Activated gamma-delta T cell treated with anti-CD3 and anti-CD28 coated beads, Interleukin-2, amount 50 U/mL, for 16 hours (primary cell): ENCODE measurements around the gene LGI4.
A peak's percentile ranks its signal among the peaks of the same experiment; 100 is the strongest.
"Not testable (repeated sequence)": the region's sequence is repeated elsewhere in the genome, so short reads cannot be mapped to it uniquely, and the experiment has no call there.

Source experiments
- DNase-seq: peaks from one replicate; pipeline ENCODE4 v3.0.0-alpha.2; 2020; ENCODE audit warnings: low read depth

The LGI4 gene

DNA sequence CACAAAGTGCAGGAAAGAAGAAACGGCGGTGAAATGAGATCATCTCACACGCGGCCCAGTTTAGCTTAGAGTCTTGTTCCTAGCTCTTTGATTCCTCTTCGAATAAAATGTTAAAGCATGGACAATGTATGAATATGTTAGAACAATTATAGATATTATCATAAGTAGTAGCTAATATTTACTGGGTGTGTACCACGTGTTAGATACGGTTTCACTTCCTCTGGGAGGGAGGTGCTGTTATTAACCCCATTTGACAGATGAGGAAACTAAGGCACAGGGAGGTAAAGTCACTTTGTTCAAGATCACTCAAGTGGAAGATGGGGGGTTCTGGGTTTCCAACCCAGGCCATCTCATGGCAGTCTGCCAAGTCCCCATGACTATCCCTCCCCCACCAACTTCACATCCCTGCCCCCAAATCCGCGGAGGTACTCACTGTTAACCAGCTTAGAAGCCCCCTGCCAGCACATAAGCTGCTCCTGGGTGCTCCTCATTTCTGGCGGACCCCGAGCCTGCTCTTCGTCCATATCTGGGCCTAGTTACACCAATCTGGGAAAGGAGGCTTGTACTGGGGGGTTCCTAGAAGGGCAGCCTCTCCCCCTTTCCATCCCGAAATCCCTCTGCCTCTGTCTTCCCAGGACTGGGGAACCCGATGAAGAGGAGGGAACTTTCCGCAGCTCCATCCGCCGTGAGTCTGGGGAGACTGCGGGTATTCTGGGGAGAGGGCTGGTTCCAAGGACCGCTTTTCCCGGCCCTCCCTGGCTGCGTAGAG is 7.2 kb upstream of the LGI4 start:
- no peak for DNase-seq

DNA sequence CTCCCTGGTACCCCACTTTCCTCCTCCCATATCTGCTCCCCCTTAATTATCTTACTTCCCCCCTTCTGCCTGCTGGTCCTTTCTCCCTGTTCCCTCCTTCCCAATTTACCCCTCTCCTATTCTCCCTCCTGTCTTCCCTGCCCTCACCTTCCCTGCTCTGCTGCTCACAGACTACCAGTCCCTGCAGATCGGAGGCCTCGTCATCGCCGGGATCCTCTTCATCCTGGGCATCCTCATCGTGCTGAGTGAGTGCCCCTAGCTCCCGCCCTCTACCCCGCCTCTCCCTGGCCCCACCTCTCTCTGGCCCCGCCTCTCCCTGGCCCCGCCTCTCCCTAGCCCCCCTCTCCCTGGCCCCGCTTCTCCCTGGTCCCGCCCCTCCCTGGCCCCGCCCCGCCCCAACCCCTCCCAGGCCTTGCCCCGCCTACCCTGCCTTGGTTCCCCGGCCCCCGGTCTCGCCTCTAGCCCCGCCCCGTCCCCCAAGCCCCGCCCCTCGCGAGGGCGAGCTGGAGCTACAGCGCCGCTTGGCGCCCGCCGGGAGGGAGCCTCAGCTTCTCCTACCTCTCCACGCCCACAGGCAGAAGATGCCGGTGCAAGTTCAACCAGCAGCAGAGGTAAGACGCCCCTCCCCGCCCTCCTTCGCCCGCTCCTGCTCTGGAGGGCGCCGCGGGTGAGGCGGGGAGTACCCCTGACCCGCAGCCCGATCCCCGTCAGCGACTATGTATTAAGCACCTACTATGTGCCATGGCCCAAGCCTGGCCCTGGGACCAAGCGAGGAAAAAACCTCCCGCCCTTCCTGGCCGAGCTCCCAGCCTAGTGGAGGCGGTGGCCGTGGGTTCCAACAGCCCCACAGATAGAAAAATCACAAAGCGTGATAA is 6.3 kb upstream of the LGI4 start:
- DNase-seq: peak; percentile 93

DNA sequence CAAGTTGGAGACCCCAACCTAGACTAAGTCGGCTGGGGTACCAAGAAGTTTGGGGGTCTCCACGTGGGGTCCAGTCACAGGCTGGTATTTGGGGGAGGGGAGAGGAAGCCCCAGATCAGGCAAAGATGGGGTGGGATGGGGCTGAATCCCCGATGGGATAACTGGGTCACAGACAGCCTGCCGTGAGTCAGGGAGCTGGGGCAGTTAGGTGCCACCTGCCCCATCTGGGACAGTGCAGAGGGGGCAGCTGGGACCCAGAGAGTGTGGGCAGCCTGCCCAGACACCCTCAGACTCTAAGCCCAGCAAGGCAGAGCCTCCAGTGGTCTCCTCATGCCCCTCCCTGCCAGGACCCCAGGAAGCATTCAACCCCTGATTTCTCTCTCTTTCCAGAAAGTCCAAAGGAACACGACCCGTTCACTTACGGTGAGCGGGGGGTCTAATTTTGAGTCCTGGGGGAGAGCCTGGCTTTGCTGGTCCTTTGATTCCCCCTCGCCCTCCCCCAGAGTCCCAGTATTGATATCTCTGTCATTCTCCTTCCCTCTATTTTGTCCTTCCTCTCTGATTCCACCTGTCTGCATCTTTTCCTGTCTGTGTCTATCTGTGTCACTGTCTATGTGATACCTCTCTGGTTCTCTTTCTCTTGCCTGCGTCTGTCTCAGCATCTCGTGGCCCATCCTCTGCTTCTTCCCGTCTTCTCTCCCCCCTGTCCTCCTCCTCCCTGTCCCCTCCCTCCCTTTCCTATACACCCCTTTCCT is 5.5 kb upstream of the LGI4 start:
- no peak for DNase-seq

DNA sequence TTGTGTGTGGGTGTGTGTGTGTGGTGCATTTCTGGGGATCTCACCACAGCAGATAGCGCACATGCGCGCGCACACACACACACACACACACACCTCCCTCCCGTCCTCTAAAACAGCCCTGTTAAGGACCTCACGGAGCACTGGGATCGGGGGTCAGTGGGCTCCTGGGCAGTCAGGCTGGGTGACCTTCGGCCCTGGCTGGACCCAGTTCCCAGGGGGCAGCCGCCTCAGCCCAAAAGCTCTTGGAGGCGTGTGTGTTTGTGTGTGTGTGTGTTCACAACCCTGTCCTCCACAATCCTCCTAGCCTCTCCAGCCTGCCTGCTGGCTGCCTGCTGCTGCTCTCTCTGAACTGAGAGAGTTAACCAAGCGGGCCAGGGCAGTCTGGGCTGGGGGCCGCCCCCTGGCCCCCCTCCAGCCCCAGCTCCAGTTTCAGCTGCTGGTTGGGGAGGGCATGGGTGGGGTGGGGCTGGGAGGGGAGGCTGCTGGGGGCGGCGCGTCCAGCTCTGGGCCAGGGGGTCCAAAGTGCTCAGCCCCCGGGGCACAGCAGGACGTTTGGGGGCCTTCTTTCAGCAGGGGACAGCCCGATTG is 3.5 kb upstream of the LGI4 start, which contains the start of gene FXYD1:
Gene FXYD1, plus strand, starts transcription at position 520 of the 588 bp plus-strand sequence. CDS start 1,256 bp downstream, outside the sequence.
- no peak for DNase-seq

DNA sequence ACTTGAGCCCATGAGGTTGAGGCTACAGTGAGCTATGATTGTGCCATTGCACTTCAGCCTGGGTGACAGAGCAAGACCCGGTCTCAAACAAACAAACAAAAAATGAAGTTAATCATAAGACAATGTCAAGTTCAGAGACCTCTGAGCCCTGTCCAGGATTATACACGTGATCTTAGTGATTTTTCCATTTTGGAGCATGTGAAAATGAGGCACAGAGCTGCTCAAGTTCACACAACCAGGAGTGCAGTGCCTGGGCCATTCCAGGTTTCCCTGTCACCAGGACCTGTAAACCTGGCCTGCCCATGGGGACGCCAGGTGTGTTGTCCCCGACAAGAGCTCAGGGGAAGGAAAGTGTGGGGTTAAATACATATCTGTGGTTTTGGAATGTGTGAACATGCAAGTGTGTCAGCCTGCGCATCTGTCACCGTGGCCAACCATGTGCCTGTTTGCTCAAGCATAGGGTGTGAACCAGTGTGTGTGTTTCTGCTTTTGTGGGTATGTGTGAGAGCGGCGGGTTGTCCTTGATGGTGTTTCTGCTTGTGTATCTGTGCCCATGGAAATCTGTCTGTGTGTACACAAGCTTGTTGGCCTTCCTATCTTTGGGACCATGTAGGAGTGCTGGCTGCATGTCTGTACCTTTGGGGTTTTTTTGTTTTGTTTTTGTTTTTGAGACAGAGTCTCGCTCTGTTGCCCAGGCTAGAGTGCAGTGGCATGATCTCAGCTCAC is 2.3 kb upstream of the LGI4 start:
- no peak for DNase-seq

DNA sequence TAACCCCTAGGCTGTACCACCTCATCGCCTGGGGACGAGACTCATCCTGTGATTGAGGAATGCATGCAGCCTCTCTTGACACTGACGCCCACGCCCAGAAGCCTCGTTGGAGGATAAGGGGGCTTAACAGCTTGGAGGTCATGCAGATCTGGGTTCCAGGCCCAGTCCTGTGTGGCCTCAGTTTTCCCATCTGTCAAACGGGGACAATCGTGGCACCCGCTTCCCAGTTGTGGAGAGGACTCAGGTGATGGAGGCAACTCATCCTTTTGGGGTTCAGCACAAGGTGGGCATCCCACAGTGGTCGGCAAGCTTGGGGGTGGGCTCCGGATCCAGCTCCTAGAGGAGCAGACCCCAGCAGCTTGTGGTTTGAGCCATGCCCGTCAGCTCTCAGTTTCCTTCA is 1.4 kb upstream of the LGI4 start:
- no peak for DNase-seq

DNA sequence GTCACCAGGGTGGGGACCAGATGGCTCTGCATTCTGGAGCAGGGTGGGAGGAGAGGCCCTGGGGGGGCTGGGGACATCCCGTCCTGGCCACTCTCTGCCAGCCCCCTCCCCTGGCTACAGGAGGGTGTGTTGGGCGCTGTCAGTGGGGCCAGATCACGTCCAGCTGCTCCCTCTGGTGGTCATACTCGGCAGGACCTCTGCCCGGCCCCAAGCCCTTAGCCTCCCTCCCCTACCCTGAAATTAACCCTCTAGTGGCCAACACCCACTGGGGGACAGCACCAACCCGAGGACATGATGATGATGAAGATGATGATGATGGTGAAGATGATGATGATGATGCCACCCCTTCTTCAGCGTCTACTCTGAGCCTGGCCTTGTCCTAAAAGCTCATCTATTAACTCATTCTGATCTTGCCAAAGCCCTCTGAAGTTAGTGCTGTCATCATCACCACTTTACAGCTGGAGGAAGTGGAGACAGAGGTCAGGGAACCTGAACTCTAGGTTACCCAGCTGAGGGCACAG is 590 bp upstream of the LGI4 start:
- DNase-seq: peak; percentile 46

DNA sequence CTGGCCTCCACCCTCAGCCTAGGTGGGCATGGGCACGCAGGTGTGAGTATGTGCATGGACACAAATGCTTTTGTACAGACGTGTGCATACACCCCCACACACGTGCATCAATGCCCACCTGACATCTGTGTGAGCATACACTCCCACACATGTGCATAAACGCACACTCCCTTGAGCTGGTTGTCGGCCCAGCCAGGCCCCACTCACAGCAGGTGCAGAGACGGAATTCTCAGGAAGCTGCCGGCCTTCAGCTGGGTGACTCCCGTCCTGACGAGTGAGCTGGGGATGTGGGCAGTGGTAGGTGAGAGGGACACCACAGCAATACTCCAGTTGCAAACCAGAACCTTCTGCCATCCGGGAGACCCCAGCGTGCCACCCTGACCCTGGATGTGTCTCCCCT is 1.0 kb downstream of the LGI4 start:
- DNase-seq: no peak

DNA sequence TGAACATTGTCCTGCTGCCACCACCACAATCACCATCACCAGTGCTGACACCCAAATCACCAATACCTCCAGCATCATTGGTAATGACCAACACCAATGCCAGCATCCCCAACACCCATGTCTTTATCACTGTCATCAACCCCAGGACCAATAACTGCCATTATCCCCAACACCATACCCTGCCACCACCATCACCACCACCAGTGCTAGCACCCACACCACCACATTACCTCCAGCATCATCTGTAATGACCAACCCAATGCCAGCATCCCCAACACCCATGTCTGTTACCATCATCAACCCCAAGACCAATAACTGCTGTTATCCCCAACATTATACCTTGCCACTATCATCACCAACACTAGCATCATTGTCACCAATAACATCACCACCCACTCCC is 2.6 kb downstream of the LGI4 start:
- DNase-seq: no peak

DNA sequence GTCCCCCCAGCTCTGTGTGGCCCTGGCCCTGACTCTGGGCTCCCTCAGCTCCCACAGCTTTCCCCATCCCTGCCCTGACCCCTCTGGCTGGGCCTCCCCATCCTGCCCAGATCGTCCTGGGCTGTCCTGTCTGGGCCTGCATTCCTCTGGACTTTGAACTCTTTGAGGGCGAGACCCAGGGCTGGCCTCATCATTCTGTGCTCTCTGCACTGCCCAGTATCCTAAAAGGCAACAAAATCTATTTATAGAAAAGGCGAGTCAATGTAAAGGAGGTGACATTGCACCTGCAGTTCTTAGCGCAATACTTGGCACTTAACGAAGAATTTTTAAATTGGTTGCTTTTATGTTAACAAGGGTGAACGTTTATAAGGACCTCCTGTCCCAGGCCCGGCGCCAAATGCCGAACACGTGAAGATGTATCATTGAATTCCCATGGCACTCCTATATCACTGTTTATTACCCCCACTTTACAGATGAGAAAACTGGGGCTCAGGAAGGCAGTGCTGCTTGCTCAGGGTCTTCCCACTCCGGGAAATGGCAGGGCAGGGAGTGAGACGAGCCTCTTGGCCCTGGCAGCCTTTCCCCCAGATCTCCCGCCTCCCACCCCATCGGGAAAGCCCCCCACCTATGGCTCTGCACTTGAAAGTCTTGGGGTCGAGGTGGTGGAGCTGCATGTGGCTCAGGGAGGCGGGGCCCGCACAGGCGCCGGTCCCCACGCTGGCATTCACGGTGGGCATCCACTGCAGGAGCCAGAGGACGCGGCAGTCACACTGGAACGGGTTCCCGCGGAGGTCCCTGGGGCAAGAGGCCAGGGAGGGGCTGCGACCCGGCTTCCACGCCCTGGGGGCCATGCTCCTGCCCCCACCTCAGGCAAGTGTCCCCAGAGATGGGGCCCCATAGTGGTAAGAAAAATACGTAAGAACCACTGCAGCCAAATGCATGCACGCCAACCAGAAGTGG is 3.8 kb downstream of the LGI4 start:
- no peak for DNase-seq

DNA sequence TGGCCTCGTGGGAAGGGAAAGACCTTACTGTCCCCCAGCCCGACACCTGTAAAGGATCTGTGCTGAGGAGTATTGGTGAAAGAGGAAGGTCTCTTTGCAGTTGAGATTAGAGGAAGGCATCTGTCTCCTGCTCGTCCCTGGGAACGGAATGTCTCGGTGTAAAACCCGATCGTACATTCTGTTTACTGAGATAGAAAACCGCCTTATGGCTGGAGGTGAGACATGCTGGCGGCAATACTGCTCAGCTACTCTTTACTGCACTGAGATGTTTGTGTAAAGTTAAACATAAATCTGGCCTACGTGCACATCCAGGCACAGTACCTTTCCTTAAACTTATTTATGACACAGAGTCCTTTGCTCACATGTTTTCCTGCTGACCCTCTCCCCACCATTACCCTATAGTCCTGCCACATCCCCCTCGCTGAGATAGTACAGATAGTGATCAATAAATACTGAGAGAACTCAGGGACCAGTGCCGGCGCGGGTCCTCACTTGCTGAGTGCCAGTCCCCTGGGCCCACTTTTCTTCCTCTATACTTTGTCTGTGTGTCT is 5.1 kb downstream of the LGI4 start:
- DNase-seq: not testable (repeated sequence)

DNA sequence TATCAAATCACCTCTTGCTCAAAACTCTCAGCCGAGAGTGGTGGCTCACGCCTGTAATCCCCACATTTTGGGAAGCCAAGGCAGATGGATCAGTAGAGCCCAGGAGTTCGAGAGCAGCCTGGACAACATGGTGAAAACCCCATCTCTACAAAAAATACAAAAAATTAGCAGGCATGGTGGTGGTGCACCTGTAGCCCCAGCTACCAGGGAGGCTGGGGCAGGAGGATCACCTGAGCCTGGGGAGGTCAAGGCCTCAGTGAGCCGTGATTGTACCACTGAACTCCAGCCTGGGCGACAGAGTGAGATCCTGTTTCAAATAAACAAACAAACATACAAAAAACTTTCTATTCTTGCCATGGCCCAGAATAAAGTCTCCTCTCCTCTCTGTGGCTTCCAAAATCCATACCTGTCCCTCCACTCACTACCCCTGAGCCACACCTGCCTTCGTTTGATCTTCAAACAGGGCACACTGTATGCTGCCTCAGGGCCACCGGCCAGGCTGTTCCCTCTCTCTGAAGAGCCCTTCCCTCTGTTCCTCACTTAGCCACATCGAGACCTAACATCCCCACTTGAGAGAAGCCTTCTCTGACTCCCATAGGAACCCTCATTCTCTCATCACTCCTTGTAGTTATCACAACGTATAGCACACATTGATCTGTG is 6.3 kb downstream of the LGI4 start:
- DNase-seq: no peak

DNA sequence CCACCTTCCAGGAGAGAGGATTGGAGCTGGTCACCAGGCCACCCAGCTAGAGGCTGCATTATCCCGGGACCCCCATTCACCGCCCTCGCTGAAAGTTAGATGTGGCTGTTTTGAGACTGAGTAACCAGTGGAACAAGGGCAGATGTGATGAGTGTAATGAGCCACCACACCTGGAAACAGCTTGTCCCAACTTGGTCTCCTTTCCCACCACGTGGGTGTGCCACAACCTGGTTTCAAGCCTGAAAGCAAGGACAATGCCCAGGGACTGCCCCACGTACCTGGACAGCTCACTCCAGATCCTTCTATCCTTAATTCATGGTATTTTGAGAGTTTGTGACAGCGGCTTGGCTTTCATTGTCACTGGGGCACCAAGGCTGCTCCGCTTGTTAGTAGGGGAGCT is 7.0 kb downstream of the LGI4 start:
- DNase-seq: no peak

DNA sequence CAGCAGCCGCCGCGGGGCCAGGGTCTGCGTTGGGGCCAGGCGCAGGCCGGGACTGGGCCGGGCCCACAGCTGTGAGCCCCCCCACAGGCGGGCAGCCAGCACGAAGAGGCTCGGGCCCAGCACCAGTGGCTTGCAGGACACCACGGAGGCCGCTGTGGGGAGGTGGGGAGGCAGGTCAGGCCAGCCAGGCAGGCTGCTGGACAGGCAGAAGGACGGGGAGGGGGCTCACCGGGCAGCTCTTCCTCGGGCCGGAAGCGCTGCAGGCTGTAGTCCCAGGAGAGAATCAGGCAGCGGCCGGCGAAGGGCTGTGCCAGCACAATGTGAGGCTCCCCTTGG is 8.3 kb downstream of the LGI4 start:
- DNase-seq: no peak

DNA sequence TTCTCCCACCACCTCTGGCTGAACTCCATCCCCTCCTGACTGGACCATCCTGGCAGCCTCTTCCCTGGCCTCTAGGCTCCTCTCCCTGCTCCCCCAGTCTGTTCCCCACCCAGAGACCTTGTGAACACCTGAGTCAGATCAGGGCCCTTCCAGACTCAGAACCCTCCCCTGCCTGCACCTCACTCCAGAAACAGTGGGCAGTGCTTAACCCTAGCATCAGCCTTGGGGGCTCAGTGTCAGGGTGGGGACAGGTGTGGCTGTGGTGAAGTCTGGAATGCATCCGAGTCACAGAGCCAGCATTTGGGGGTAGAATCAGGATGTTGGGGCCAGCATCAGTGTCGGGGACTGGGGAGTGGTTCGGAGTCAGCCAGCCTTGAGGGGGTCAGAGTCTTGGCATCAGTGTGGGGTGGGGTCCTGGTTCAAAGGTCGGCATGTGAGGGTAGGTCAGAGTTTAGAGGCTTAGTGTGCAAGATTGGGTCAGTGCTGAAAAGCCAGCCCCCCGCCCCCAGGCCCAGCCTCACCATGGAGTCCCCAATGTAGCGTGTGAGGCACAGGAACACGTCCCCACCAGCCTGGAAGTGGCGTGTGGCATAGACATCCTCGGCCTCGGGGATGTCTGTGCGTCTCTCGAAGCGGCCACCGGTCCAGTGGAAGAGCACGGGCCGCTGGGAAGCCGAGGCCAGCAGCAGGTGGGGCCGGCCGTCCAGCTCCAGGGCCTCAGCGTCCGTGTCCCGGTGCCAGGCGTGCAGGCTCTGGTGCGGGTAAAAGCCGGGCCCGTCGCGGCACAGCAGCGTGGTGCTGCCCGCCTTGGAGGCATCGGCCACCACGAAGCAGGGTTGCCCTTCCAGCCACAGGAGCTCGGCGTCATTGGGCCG is 8.9 kb downstream of the LGI4 start:
- no peak for DNase-seq

DNA sequence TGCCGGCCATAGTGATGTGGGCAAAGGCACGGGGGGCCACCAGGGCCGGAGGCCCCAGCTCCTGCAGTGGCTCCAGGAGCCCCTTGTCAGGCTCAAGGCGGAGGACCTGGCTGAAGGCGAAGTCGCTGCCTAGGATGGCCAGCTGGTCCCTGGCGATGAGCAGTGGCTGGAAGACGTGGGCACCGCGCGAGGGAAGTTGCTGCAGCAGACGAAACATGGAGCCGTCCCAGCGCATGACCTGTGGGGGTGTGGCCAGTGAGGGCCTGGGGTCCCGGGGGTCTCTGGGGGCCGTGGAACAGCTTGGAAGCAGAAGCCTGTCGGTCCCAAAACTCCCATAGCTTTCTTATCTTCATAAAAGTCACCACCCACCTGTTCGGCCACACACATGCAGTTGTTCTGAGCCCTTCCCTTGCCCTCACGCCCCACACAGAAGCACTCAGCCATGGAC is 9.6 kb downstream of the LGI4 start:
- DNase-seq: no peak

DNA sequence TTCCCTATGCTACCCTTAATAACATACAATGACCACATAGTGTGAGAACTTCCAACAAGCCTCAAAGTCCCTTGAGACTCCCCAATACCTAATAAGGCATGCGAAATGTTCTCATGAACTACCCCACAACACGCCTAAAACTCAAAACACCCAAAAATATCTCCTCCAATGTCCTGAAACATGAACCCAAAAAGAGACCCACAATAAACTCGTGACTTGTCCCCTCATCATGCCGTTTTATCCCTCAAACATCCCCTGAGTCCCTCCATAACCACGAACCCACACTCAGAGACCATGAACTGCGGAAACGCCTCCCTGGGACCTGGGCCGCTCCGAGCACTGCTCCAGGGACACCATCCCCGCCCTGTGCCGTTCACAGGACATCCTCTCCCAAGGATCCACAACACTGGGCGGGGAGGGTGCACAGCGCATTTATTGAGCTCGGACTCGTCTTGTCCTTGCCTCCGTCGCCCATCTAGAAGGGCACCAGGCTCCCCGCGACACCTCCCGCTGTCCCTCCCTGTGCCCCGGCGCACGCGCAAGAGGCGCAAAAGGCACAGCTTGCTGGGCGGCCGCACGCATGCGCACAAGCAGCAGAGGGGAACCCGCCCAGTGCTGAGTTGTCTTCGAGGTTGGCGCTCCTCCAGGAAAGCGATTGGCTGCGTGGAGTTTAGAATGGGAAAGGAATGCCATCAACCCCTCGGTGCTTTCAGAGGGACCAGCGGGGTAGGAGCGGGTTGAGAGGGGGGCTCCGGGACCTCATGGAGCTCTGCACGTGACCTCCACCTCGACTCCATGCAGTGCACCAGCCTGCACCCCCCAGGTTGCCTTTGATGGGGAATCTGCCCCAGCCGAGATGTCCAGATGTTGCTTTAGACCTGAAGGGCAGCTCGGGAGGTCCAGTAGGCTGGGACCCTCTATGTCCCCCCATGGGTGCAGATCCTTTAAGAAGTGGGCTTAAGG is 10.5 kb downstream of the LGI4 start:
- peak; percentile 69 for DNase-seq
